Panc1 (cell line): ENCODE measurements around the gene ARHGEF5. TPM values are rescaled to one million over a fixed set of nuclear protein-coding genes. Genes with fewer than 3 reads are reported as not detected.

Source experiments
- ATAC-seq: fragments of 200-7000 bp; cut with Tn5 transposase; 2 replicates; pipeline ENCODE4 v1.9.1; 2020; ENCODE audit warnings: mild to moderate bottlenecking, moderate library complexity
- BruUV-seq: library from RNA; stranded (reverse); fragments of 400-500 nt; replicated peaks from 2 replicates; lab custom pipeline; 2021; lab: Mats Ljungman, UMichigan
- CTCF ChIA-PET: fragments of 300-600 bp; sonication (Branson Sonifier 250); formaldehyde crosslinking; loops from one replicate; lab custom pipeline; 2022; ENCODE audit warnings: antibody characterized with exemption; lab: Charles Lee
- POLR2A ChIA-PET: fragments of 300-600 bp; sonication (Branson Sonifier 250); formaldehyde crosslinking; loops from one replicate; lab custom pipeline; 2022; ENCODE audit warnings: antibody characterized with exemption; lab: Charles Lee
- DNase-seq: peaks from one replicate; pipeline ENCODE4 v3.0.0-alpha.2; 2010; ENCODE audit warnings: low read depth, low spot score
- H3K27ac ChIP-seq: 2 replicates; pipeline ENCODE4 v1.5.1; 2011; ENCODE audit warnings: mild to moderate bottlenecking, low read length, inconsistent platforms
- H3K27me3 ChIP-seq: fragments of 200-500 bp; sonication (Bioruptor generic); 2 replicates; pipeline ENCODE4 v1.6.0; 2014; ENCODE audit warnings: low read length, inconsistent platforms; ENCODE audit not compliant: control insufficient read depth, insufficient read depth
- H3K36me3 ChIP-seq: fragments of 200-500 bp; sonication (Bioruptor generic); 2 replicates; pipeline ENCODE4 v1.5.1; 2014; ENCODE audit warnings: inconsistent platforms, mild to moderate bottlenecking, low read length, moderate library complexity; ENCODE audit not compliant: control insufficient read depth, insufficient read depth
- H3K4me1 ChIP-seq: 2 replicates; pipeline ENCODE4 v1.5.1; 2011; ENCODE audit warnings: inconsistent platforms, mild to moderate bottlenecking, low read length, moderate library complexity; ENCODE audit not compliant: control insufficient read depth, insufficient read depth
- H3K4me3 ChIP-seq, 2 experiments: 2 replicates each; pipeline ENCODE4 v1.5.1; 2011 to 2012; ENCODE audit warnings: low read depth in 2 of 2, low read length in 2 of 2, mild to moderate bottlenecking in 2 of 2, inconsistent platforms in 1 of 2, moderate library complexity in 1 of 2
- H3K9me3 ChIP-seq: fragments of 200-500 bp; sonication (Bioruptor generic); 2 replicates; pipeline ENCODE4 v1.5.1; 2014; ENCODE audit warnings: low read depth, mild to moderate bottlenecking, inconsistent platforms, low read length, moderate library complexity; ENCODE audit not compliant: control insufficient read depth, insufficient read depth
- POLR2AphosphoS5 ChIP-seq: IDR thresholded peaks from 2 replicates; pipeline ENCODE4 v1.6.1; 2012; ENCODE audit warnings: mild to moderate bottlenecking, low read depth, low read length, moderate library complexity
- SIN3A ChIP-seq: IDR thresholded peaks from 2 replicates; pipeline ENCODE4 v1.6.1; 2012; ENCODE audit warnings: low read depth, mild to moderate bottlenecking, low read length, moderate library complexity, borderline replicate concordance; ENCODE audit not compliant: insufficient read depth
- TCF7L2 ChIP-seq: IDR thresholded peaks from 2 replicates; pipeline ENCODE4 v1.6.1; 2011; ENCODE audit warnings: mild to moderate bottlenecking, low read depth, low read length, inconsistent platforms
- in situ Hi-C: cut with HindIII; loops from 2 replicates; pipeline ENCODE4 v1.10.0; 2016; ENCODE audit warnings: low sequenced_read_pairs, low pct_unique_long_range_greater_than_20kb
- intact Hi-C: fragments of 100-400 bp; cut with micrococcal nuclease; formaldehyde crosslinking; loops from one replicate; pipeline ENCODE4 v1.10.0; 2022; ENCODE audit not compliant: unreplicated experiment
- total RNA-seq: library from RNA; stranded (reverse); gene quantifications from one replicate; pipeline ENCODE4 v1.2.1, GENCODE V29; 2021; ENCODE audit not compliant: unreplicated experiment
- TF ChIP-seq, protein P1 (sequence below), 2 experiments: IDR thresholded peaks; 2 replicates each; pipeline ENCODE4 v1.6.1; 2011 to 2012; ENCODE audit warnings: low read depth in 2 of 2, control low read depth in 1 of 2, low read length in 1 of 2, mild to moderate bottlenecking in 1 of 2, moderate library complexity in 1 of 2; ENCODE audit not compliant: insufficient read depth in 1 of 2
- TF ChIP-seq, protein P2 (sequence below): fragments of 450-650 bp; IDR thresholded peaks from 2 replicates; pipeline ENCODE4 v1.5.1; 2017; ENCODE audit warnings: mild to moderate bottlenecking

ARHGEF5 gene
- total RNA-seq, 1 experiment from 2014 or later, result 37.1 TPM

DNA sequence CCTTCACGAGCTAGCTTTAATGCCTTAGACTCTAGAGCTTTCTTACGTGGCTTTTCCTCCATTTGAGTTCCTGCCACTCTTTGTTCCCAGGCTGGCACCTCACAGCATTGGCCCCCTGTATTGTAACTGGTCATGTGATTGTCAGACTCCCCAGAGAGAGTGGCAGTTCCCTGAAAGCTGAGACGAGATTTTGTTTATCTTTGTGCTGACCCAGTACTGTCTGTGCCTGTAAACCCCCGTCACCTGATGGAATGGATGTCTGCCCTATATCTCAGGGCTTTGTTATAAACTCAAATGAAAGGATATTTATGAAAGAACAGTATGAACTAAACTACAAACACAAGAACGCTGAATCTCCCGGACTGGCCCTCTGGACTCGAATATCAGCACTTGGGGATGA is 35.3 kb downstream of the ARHGEF5 start:
- no peak for TF ChIP-seq SIN3A
- no peak for TF ChIP-seq POLR2AphosphoS5
- TF ChIP-seq, protein P1, sequence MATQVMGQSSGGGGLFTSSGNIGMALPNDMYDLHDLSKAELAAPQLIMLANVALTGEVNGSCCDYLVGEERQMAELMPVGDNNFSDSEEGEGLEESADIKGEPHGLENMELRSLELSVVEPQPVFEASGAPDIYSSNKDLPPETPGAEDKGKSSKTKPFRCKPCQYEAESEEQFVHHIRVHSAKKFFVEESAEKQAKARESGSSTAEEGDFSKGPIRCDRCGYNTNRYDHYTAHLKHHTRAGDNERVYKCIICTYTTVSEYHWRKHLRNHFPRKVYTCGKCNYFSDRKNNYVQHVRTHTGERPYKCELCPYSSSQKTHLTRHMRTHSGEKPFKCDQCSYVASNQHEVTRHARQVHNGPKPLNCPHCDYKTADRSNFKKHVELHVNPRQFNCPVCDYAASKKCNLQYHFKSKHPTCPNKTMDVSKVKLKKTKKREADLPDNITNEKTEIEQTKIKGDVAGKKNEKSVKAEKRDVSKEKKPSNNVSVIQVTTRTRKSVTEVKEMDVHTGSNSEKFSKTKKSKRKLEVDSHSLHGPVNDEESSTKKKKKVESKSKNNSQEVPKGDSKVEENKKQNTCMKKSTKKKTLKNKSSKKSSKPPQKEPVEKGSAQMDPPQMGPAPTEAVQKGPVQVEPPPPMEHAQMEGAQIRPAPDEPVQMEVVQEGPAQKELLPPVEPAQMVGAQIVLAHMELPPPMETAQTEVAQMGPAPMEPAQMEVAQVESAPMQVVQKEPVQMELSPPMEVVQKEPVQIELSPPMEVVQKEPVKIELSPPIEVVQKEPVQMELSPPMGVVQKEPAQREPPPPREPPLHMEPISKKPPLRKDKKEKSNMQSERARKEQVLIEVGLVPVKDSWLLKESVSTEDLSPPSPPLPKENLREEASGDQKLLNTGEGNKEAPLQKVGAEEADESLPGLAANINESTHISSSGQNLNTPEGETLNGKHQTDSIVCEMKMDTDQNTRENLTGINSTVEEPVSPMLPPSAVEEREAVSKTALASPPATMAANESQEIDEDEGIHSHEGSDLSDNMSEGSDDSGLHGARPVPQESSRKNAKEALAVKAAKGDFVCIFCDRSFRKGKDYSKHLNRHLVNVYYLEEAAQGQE (IDR thresholded peaks at IDR 0.05; ENCODE audit: insufficient read depth in 1 of 2, low read depth in 2 of 2, low read length in 1 of 2), result no peak
- TF ChIP-seq, protein P2, sequence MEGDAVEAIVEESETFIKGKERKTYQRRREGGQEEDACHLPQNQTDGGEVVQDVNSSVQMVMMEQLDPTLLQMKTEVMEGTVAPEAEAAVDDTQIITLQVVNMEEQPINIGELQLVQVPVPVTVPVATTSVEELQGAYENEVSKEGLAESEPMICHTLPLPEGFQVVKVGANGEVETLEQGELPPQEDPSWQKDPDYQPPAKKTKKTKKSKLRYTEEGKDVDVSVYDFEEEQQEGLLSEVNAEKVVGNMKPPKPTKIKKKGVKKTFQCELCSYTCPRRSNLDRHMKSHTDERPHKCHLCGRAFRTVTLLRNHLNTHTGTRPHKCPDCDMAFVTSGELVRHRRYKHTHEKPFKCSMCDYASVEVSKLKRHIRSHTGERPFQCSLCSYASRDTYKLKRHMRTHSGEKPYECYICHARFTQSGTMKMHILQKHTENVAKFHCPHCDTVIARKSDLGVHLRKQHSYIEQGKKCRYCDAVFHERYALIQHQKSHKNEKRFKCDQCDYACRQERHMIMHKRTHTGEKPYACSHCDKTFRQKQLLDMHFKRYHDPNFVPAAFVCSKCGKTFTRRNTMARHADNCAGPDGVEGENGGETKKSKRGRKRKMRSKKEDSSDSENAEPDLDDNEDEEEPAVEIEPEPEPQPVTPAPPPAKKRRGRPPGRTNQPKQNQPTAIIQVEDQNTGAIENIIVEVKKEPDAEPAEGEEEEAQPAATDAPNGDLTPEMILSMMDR, result no peak
- no peak for TF ChIP-seq TCF7L2
- intact Hi-C loops (loop anchor here (5.0 kb wide), 2 partner anchors 47 to 213 kb away; no protein-coding TSS in a partner anchor), in situ Hi-C loops (no loop called here)
- BruUV-seq, result no TSS peak
- H3K36me3 ChIP-seq, result no peaks in the 10 kb centered on the region
- no peak overlapping the region; the same call in 1 of the 2 replicates for H3K27ac ChIP-seq
- H3K9me3 ChIP-seq, result no peaks in the 10 kb centered on the region
- ChIA-PET POLR2A (no interaction called here), CTCF (no interaction called here)
- peaks cover 10% of the 10 kb centered on the region for H3K4me1 ChIP-seq
- H3K4me3 ChIP-seq, result no peak overlapping the region
- ATAC-seq (no peak), DNase-seq (no peak)
- H3K27me3 ChIP-seq, result peaks cover 6% of the 10 kb centered on the region

DNA sequence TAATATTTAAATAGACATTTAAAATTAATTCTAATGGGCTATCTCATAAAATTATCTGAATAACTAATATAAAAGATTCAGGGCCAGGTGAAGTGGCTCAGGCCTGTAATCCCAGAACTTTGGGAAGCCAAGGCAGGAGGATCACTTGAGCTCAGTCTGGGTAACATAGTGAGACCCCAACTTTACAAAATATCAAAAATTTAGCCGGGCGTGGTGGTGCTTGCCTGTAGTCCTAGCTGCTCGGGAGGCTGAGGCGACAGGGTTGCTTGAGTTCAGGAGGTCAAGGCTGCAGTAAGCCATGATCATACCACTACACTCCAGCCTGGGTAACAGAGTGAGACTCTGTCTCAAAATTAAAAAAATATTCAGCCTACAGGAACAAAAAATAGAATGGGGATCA is 35.8 kb downstream of the ARHGEF5 start:
- in situ Hi-C loops, result no loop called here
- H3K36me3 ChIP-seq, result no peaks in the 10 kb centered on the region
- TF ChIP-seq POLR2AphosphoS5 (no peak), SIN3A (no peak), TCF7L2 (no peak)
- TF ChIP-seq, protein P1 (IDR thresholded peaks at IDR 0.05; ENCODE audit: insufficient read depth in 1 of 2, low read depth in 2 of 2, low read length in 1 of 2), result no peak
- TF ChIP-seq, protein P2, result no peak
- CTCF ChIA-PET, result no interaction called here
- no peaks in the 10 kb centered on the region for H3K9me3 ChIP-seq
- H3K27ac ChIP-seq, result no peak overlapping the region
- DNase-seq, result no peak
- H3K27me3 ChIP-seq, result peaks cover 7% of the 10 kb centered on the region
- H3K4me1 ChIP-seq, result peaks cover 10% of the 10 kb centered on the region
- no peak for ATAC-seq
- POLR2A ChIA-PET, result no interaction called here
- intact Hi-C loops, result loop anchor here (5.0 kb wide), 2 partner anchors 46 to 214 kb away; no protein-coding TSS in a partner anchor
- H3K4me3 ChIP-seq, result no peak overlapping the region
- no TSS peak for BruUV-seq
